GM21447 (cell line): ENCODE results near the gene RASEF.

ENCODE experiments used
- ATAC-seq: cut with Tn5 transposase; IDR thresholded peaks from one replicate; pipeline ENCODE4 v1.9.1; 2021; ENCODE audit not compliant: unreplicated experiment

The RASEF gene

GRCh38 chr9:83013867-83014605 is 48.9 kb downstream of the RASEF start:
- no peak for ATAC-seq

GRCh38 chr9:83012922-83013838 is 49.8 kb downstream of the RASEF start:
- ATAC-seq, result no peak

GRCh38 chr9:83012168-83012921 is 50.6 kb downstream of the RASEF start:
- ATAC-seq, result no peak

DNA sequence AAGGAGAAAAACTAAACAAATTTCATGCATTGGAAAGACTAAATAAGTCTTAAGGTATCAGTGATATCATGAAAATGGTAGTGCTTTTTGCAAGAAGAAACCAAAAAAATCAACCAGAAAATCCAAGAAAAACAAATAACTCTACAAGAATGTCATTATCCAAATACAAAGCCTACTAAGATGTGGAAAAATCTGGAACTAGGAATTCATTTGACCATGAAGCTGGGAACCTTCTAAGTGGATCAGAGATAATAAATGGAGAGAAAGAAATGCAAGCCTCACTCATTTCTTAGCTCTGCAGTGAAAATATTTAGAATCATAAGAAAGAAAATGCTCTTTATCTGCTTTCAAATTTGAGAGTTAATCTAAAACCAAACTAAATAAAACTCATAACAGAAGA is 51.3 kb downstream of the RASEF start:
- no peak for ATAC-seq

DNA sequence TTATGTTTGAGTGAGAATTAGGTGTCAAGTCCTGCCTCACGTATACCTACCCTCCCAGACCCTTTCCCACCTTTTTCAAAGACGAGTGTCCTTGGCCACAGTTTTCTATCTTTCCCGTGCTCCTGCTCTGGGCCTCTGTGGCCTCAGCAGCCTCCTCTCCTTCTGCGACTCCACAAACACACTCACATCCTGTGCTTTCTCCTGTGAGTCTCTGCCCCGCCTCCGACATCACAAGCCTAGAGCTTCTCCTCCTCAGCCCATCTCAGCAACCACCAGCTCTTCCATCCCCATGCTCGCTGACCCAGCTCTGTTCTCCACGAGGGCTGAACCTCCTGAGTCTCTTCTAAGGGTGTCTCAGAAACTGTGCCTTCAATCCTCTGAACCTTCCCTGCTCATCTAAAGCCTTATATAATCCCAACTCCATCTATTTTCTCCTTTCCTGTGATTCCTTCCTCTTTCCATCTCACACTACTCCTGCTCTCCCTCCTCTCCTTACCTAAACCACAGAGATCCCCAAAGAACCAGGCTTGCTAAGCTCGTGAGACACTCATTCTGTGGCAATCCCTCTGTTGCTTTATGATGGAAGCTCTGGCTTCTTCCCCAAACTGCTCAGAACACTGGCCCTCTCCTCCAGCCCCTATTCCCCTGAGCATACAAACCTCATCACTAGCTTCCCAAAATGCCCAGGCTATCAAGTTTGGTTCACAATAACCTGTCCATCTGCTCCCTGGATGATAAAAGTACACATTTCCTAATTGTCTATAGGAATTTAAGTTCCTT is 55.2 kb downstream of the RASEF start:
- no peak for ATAC-seq

DNA sequence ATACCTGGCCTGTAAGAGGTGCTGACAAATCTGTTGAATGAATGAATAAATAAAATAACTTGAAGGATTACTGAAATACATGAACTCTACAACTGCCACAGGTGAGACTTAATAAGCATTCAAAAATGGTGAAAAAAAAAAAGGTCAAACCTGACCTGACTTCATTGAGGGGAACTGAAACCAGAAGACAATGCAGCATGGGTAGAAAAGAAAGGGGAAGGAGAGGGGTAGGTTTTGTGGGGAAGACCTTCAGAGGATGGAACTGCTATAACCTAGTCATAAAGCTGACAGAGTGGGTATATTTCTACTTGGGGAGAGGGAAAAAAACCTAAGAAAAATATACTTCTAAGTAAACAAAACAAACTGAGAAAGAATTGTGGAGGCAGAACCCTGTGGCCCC is 56.6 kb downstream of the RASEF start:
- no peak for ATAC-seq

- ATAC-seq, result no peak
Observed at GRCh38 chr9:83005963-83006362, 57.0 kb downstream of the RASEF start.

DNA sequence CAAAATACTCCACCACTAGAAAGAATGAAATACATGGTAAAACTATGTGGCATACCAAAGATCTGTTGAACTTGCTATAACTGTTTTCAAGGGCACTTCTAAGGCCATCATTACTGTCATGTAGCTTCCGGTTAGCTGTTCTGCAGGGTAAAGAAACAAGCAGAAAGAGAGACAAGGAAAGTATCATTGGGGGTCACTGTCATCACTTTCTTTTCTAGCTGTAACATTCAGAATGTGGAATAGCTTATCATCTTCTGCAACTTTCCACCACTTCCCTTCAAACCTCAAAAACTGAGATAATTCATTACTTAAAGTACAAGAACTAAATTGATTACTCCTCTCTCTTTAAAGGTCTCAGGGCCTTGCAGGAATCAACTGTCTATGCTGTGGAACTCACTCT is 57.6 kb downstream of the RASEF start:
- ATAC-seq, result no peak

- ATAC-seq, result no peak
Observed at GRCh38 chr9:83002329-83002728, 60.6 kb downstream of the RASEF start.

DNA sequence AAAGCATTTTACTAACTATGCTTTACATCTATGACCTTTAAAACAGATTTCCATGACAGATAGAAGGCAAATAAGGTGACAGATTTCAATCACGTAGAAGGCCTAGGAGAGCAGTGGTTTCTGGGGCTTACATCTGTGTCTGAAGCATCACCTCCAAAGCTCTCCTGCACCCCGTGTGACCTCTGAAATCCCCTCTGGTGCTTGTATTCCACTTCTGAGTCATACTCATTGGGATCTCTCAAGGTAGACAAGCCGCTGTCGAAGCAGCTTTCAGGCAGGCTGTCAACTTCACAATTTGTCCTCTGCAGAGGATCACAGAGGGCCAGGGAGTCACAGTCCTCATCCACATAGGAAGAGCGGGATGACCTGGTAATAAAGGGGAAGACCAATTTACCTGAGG is 62.2 kb downstream of the RASEF start:
- no peak for ATAC-seq

- no peak for ATAC-seq
Observed at GRCh38 chr9:82998409-82998808, 64.5 kb downstream of the RASEF start.

DNA sequence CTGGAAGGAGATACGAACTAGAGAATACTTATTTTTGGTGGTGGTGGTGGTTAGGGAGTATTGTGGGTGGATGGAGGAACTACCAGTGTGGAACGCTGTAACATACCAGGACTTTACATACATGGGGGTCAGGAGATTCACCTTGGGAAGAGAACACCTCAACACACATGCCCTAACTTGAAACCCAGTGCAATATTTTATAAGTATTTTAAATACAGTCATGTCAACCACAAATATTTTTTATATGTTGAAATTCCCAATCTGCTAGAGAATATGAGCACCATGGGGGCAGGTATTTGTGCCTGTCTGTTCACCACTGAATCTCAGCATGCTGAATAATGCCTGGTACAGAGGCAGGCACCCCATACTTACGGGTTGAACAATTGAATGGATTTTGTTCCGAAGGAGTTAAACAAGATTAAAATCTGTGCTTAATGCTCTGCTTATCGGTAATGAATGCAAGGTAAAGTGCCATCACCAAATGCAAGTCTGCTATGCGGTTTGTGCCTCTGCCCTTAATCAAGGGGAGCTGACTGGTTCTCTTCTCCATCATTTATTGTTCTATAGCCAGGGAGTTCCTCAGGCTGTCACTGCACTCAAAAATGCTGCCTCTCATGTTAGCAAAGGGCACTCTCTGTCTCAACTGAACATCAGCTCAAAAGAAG is 65.3 kb downstream of the RASEF start:
- ATAC-seq, result no peak

- ATAC-seq, result no peak
Observed at GRCh38 chr9:82996941-82997340, 66.0 kb downstream of the RASEF start.

DNA sequence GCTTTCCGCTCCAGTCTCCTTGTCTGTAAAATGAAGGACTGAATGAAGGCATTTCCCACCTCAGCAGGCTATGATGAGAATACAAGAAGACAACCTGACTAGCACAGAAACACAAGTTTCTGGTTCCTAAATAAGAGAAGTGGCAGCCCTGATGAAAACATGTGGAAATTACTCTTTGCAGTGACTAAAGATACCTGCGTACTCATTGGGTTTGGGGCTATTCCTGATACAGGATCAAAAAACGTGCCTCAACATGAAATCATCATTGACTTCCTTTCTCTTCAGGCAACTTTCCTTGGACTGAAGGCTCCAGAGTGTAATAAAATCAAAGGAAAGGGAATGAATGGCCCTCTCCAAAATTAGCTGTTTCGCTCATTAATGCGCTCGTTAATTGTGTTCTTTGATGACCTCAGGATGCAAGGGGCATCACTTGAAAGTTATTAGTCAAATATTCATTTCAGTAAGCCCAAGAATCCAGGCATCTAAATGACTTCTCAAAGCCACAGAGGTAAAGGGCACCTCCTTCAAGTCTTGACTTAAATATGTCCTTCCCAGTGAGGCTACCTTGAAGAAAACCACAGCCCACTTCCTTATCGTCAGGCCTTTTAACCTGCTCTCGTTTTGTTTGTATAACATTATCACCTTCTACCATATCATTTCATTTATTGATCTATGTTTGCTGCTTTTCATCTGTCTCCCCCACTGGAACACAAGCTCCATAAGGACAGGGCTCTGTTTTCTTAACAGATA is 68.9 kb downstream of the RASEF start:
- no peak for ATAC-seq

DNA sequence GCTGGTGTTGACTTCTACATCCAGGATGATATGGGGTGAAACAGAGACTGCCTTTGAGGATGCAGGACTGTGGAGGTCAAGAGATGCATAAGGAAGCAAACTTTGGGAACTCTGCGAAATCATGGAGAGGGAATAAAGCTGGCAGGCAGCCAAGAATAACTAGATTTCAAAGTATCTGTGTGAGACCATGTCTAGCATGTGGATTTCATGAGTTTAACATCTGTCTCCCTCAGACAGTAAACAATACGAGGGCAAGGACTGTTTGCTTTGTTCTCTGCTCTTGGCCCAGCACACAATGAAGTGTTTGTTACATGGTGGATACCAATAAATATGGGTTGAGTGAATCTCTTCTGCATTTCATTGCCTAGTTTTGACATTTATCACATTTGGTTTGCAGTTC is 71.3 kb downstream of the RASEF start:
- no peak for ATAC-seq

DNA sequence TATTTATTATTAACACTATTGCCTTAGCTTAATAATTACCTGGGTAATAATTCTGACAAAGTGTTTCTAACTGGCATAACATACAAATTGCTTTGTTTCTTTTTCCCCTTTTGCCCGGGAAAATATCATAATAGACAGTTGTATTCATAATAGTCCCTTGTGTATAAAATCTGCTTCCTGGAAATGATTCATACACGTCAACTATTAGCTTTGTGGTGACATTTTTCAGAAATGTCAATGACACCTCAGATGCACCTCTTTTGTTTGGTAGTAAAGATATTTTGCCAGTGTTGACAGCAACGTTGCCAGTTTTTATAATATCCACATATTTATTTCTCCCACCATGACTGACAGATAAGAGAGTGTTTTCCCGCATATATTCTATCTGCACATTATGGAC is 73.0 kb downstream of the RASEF start:
- ATAC-seq, result no peak

- ATAC-seq, result no peak
Observed at GRCh38 chr9:82988488-82988887, 74.5 kb downstream of the RASEF start.

DNA sequence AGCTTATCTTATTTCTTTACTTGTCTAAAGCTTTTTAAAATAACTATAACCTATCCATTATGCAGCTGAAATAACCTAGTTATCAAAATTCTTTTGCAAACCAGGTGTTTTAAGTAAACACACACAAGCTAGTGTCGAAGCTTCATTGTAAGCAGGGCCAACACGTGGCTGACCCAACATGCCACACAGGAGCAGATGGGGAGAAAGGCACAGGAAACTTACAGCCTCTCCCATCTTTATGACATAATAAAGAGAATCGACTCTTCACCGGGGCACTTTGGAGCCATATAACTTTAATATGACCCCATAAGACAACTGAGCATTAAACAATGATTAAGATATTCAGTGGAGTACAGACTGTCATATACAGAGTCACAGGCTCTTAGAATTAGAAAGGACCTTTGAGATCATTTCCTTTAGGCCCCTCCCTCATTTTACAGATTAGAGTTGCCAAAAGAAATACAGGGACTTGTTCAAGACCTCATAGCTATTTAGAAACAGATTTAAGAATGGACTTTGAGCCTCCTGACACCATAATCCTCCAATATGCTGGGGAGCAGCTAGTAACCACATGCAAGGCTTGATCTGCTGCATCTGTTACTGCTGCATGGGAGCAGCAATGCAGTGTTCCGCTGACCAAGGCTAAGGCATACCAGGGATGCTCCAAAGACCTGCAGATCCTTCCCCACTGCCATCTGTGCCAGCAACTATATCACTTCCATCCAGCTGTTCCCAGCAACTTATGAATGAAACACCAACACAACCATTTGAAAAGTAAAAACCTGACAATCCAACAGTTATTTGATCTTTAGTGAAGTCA is 75.4 kb downstream of the RASEF start:
- no peak for ATAC-seq

DNA sequence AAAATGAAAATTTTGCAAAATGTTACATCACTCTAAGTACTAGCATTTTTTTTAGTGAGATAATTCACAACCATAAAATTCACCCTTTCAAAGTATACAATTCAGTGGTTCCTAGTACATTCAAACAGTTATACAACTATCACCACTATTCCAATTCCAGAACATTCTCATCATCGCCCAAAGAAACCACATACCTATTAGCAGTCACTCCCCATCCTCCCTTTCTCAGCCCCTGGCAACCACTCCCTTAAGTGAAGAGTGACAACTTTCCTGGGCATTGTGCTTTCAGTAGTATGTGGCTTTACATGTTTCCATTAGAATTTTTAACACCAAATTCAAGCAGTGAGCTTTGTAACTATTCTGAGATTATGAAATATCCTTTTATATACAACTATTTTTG is 81.4 kb downstream of the RASEF start:
- ATAC-seq, result no peak
